H9 (cell line): Measurements from ENCODE around the gene YIPF3. TPM values are rescaled to one million over a fixed set of nuclear protein-coding genes. Genes with fewer than 3 reads are reported as not detected.
"Not testable (repeated sequence)": the region's sequence is repeated elsewhere in the genome, so short reads cannot be mapped to it uniquely, and the experiment has no call there.

Source experiments
- DNase-seq: peaks from one replicate; pipeline ENCODE4 v3.0.0-alpha.2; 2017
- H2AFZ ChIP-seq: one replicate; pipeline ENCODE4 v1.6.1; 2013; ENCODE audit warnings: mild to moderate bottlenecking, low read length, control low read depth, moderate library complexity
- H2AK5ac ChIP-seq: 2 replicates; pipeline ENCODE4 v1.6.1; 2013; ENCODE audit warnings: low read length, control low read depth, mixed read lengths; ENCODE audit not compliant: insufficient read length
- H2BK120ac ChIP-seq: one replicate; pipeline ENCODE4 v1.6.1; 2013; ENCODE audit warnings: low read depth, mild to moderate bottlenecking, low read length, control low read depth, inconsistent platforms; ENCODE audit not compliant: poor library complexity, severe bottlenecking
- H2BK12ac ChIP-seq: 2 replicates; pipeline ENCODE4 v1.6.1; 2013; ENCODE audit warnings: low read length, control low read depth, mixed read lengths, low read depth; ENCODE audit not compliant: insufficient read length
- H2BK15ac ChIP-seq: 2 replicates; pipeline ENCODE4 v1.6.1; 2013; ENCODE audit warnings: low read depth, low read length, control low read depth
- H2BK20ac ChIP-seq: one replicate; pipeline ENCODE4 v1.6.1; 2013; ENCODE audit warnings: low read depth, mild to moderate bottlenecking, low read length, control low read depth, inconsistent platforms; ENCODE audit not compliant: poor library complexity, severe bottlenecking
- H2BK5ac ChIP-seq: 2 replicates; pipeline ENCODE4 v1.6.1; 2013; ENCODE audit warnings: low read length, control low read depth, mixed read lengths; ENCODE audit not compliant: insufficient read length
- H3K14ac ChIP-seq: 2 replicates; pipeline ENCODE4 v1.6.1; 2013; ENCODE audit warnings: low read length, control low read depth; ENCODE audit not compliant: insufficient read depth
- H3K18ac ChIP-seq: 2 replicates; pipeline ENCODE4 v1.6.1; 2013; ENCODE audit warnings: low read depth, mild to moderate bottlenecking, mixed read lengths, low read length, control low read depth; ENCODE audit not compliant: insufficient read length
- H3K23ac ChIP-seq: 2 replicates; pipeline ENCODE4 v1.6.1; 2013; ENCODE audit warnings: low read length, control low read depth, mixed read lengths, low read depth; ENCODE audit not compliant: insufficient read length
- H3K23me2 ChIP-seq: 2 replicates; pipeline ENCODE4 v1.6.1; 2013; ENCODE audit warnings: low read depth, mild to moderate bottlenecking, mixed read lengths, low read length, control low read depth; ENCODE audit not compliant: insufficient read length, poor library complexity, severe bottlenecking
- H3K27ac ChIP-seq: 2 replicates; pipeline ENCODE4 v1.5.1; 2013; ENCODE audit warnings: low read length, control low read depth, mixed read lengths, low read depth; ENCODE audit not compliant: insufficient read length
- H3K27me3 ChIP-seq: 2 replicates; pipeline ENCODE4 v1.6.1; 2013; ENCODE audit warnings: low read length, control low read depth, inconsistent platforms; ENCODE audit not compliant: insufficient read depth
- H3K4ac ChIP-seq: 2 replicates; pipeline ENCODE4 v1.6.1; 2013; ENCODE audit warnings: low read depth, mild to moderate bottlenecking, control low read depth, inconsistent platforms, low read length, moderate library complexity
- H3K4me1 ChIP-seq: 2 replicates; pipeline ENCODE4 v1.6.1; 2013; ENCODE audit warnings: low read length, control low read depth, inconsistent platforms; ENCODE audit not compliant: insufficient read depth
- H3K4me2 ChIP-seq: 2 replicates; pipeline ENCODE4 v1.6.1; 2013; ENCODE audit warnings: low read length, control low read depth, mixed read lengths; ENCODE audit not compliant: insufficient read length, insufficient read depth
- H3K56ac ChIP-seq: 2 replicates; pipeline ENCODE4 v1.6.1; 2013; ENCODE audit warnings: low read depth, mild to moderate bottlenecking, mixed read lengths, low read length, control low read depth; ENCODE audit not compliant: insufficient read length
- H3K79me1 ChIP-seq: 2 replicates; pipeline ENCODE4 v1.6.1; 2013; ENCODE audit warnings: low read depth, mild to moderate bottlenecking, moderate library complexity, low read length, control low read depth, inconsistent platforms; ENCODE audit not compliant: insufficient read depth, poor library complexity, severe bottlenecking
- H3K79me2 ChIP-seq: 2 replicates; pipeline ENCODE4 v1.6.1; 2013; ENCODE audit warnings: low read length, control low read depth, inconsistent platforms; ENCODE audit not compliant: insufficient read depth
- H3K9ac ChIP-seq: 2 replicates; pipeline ENCODE4 v1.6.1; 2013; ENCODE audit warnings: low read length, control low read depth, mixed read lengths; ENCODE audit not compliant: insufficient read length; ENCODE audit errors: extremely low read depth
- H3K9me3 ChIP-seq: one replicate; pipeline ENCODE4 v1.6.1; 2013; ENCODE audit warnings: low read depth, low read length, inconsistent platforms; ENCODE audit not compliant: control insufficient read depth
- H3T11ph ChIP-seq: one replicate; pipeline ENCODE4 v1.6.1; 2013; ENCODE audit warnings: mild to moderate bottlenecking, low read length, control low read depth, inconsistent platforms
- H4K20me1 ChIP-seq: one replicate; pipeline ENCODE4 v1.6.1; 2013; ENCODE audit not compliant: control insufficient read depth, insufficient read length, insufficient read depth
- H4K5ac ChIP-seq: 2 replicates; pipeline ENCODE4 v1.6.1; 2013; ENCODE audit warnings: low read depth, mild to moderate bottlenecking, mixed read lengths, low read length, control low read depth; ENCODE audit not compliant: insufficient read length
- H4K8ac ChIP-seq: replicated peaks from 2 replicates; pipeline ENCODE4 v1.6.1; 2013; ENCODE audit warnings: low read length, control low read depth, mixed read lengths, low read depth; ENCODE audit not compliant: insufficient read length
- H4K91ac ChIP-seq: 2 replicates; pipeline ENCODE4 v1.6.1; 2013; ENCODE audit warnings: low read depth, mild to moderate bottlenecking, moderate library complexity, mixed read lengths, low read length, control low read depth; ENCODE audit not compliant: insufficient read length
- H3K27ac Mint-ChIP-seq, 3 experiments: 2 replicates in 2 of 3; 3 replicates in 1 of 3; pipeline ENCODE4 v1.8.0; 2020 to 2021; ENCODE audit warnings: mixed read lengths in 3 of 3, mild to moderate bottlenecking in 1 of 3, moderate library complexity in 1 of 3
- H3K27me3 Mint-ChIP-seq: 2 replicates; pipeline ENCODE4 v1.8.0; 2021; ENCODE audit warnings: low read depth, mild to moderate bottlenecking, moderate library complexity, mixed read lengths
- H3K36me3 Mint-ChIP-seq, 3 experiments: 2 replicates in 2 of 3; 3 replicates in 1 of 3; pipeline ENCODE4 v1.8.0; 2020 to 2021; ENCODE audit warnings: low read depth in 3 of 3, mixed read lengths in 3 of 3; ENCODE audit not compliant: insufficient read depth in 1 of 3
- H3K4me1 Mint-ChIP-seq, 2 experiments: 2 replicates each; pipeline ENCODE4 v1.8.0; 2020; ENCODE audit warnings: mixed read lengths in 2 of 2
- H3K4me3 Mint-ChIP-seq, 2 experiments: 2 replicates in 1 of 2; 3 replicates in 1 of 2; pipeline ENCODE4 v1.8.0; 2020 to 2021; ENCODE audit warnings: mild to moderate bottlenecking in 2 of 2, mixed read lengths in 2 of 2, moderate library complexity in 1 of 2
- H3K9me3 Mint-ChIP-seq, 2 experiments: 2 replicates in 1 of 2; 3 replicates in 1 of 2; pipeline ENCODE4 v1.8.0; 2020; ENCODE audit warnings: mild to moderate bottlenecking in 2 of 2, mixed read lengths in 2 of 2, moderate library complexity in 1 of 2
- WGBS: extraction: QIAGEN DNeasy Blood & Tissue Kit; methylation state at CpG from one replicate; pipeline ENCODE4 v1.1.7; 2013; ENCODE audit warnings: missing lambda C conversion rate, low lambda C conversion rate, mixed read lengths; ENCODE audit not compliant: insufficient read length; ENCODE audit errors: extremely low coverage; 5-methylcytosine and 5-hydroxymethylcytosine counted together
- total RNA-seq: library from RNA; stranded (reverse); gene quantifications from 2 replicates; pipeline ENCODE4 v1.2.1, GENCODE V29; 2021
- TF ChIP-seq, protein P1 (sequence below): fragments of 200-600 bp; sonication (generic); conservative IDR thresholded peaks from 3 replicates; pipeline ENCODE4 v1.8.0; 2021; ENCODE audit warnings: antibody characterized with exemption, mild to moderate bottlenecking

YIPF3 gene
- total RNA-seq, 1 experiment from 2014 or later: 84.5 TPM

DNA sequence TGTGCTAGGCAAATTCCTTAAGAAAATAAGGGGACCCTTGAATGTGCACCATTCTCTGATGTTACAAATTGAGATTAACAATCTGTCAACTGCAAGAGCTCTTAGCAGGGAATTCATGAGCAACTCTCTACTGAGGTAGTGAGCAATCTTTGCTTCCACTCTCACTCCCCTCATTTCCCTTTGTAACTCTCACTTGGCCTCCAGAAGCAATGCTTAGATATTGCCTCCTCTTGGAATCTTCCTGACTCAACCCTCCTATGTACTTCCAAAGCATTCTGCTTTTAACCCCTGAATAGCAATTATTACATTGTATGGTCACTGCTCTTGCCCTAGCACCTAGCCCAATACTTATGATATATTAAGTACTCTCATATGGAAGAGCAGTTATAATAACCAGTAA, 42.6 kb upstream of the YIPF3 start:
- Histone ChIP-seq H3K23ac (no peak overlapping the region), H3K9me3 (no peaks in the 10 kb centered on the region), H3K79me2 (no peaks in the 10 kb centered on the region), H3K23me2 (no peaks in the 10 kb centered on the region), H3K27me3 (no peaks in the 10 kb centered on the region), H4K20me1 (no peaks in the 10 kb centered on the region), H4K5ac (no peak overlapping the region), H3K9ac (no peak overlapping the region), H2BK15ac (no peak overlapping the region), H3K56ac (no peak overlapping the region), H3K79me1 (no peaks in the 10 kb centered on the region), H2BK12ac (no peak overlapping the region), H3K4me2 (no peak overlapping the region), H3K14ac (no peak overlapping the region), H3K4me1 (no peaks in the 10 kb centered on the region), H2BK5ac (no peak overlapping the region), H2BK20ac (no peak overlapping the region), H3K18ac (no peak overlapping the region), H4K8ac (no peak overlapping the region), H4K91ac (no peak overlapping the region), H2AFZ (no peak overlapping the region), H2AK5ac (no peak overlapping the region), H3K27ac (no peak overlapping the region), H2BK120ac (no peak overlapping the region), H3T11ph (no peak overlapping the region), H3K4ac (no peak overlapping the region)
- peaks cover 43 to 93% (median 79%) of the 10 kb centered on the region in 3 experiments for H3K36me3 Mint-ChIP-seq
- no peaks in the 10 kb centered on the region for H3K9me3 Mint-ChIP-seq
- TF ChIP-seq, protein P1, sequence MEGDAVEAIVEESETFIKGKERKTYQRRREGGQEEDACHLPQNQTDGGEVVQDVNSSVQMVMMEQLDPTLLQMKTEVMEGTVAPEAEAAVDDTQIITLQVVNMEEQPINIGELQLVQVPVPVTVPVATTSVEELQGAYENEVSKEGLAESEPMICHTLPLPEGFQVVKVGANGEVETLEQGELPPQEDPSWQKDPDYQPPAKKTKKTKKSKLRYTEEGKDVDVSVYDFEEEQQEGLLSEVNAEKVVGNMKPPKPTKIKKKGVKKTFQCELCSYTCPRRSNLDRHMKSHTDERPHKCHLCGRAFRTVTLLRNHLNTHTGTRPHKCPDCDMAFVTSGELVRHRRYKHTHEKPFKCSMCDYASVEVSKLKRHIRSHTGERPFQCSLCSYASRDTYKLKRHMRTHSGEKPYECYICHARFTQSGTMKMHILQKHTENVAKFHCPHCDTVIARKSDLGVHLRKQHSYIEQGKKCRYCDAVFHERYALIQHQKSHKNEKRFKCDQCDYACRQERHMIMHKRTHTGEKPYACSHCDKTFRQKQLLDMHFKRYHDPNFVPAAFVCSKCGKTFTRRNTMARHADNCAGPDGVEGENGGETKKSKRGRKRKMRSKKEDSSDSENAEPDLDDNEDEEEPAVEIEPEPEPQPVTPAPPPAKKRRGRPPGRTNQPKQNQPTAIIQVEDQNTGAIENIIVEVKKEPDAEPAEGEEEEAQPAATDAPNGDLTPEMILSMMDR: no peak
- no peak for DNase-seq
- H3K27me3 Mint-ChIP-seq: no peaks in the 10 kb centered on the region
- no peak overlapping the region for H3K4me3 Mint-ChIP-seq
- no peaks in the 10 kb centered on the region for H3K4me1 Mint-ChIP-seq
- no peak overlapping the region for H3K27ac Mint-ChIP-seq

DNA sequence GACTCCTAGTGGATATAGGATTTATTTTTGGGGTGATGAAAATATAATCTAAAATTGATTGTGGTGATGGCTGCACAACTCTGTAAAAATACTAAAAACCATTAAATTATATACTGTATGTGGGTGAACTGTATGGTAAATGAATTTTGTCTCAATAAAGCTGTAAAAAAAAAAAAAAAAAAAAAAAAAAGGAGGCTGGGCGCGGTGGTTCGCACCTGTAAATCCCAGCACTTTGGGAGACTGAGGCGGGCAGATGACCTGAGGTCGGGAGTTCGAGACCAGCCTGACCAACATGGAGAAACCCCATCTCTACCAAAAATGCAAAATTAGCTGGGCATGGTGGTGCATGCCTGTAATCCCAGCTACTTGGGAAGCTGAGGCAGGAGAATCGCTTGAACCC, 40.9 kb upstream of the YIPF3 start:
- not testable (repeated sequence) for H2BK12ac ChIP-seq, H3K9ac ChIP-seq, H3K9me3 Mint-ChIP-seq, H3K14ac ChIP-seq, H3K9me3 ChIP-seq, H3K27ac Mint-ChIP-seq, H4K8ac ChIP-seq, H2BK20ac ChIP-seq, H3K27me3 Mint-ChIP-seq, H3K56ac ChIP-seq, H3K23me2 ChIP-seq, H4K20me1 ChIP-seq, H4K91ac ChIP-seq, H3K4ac ChIP-seq, DNase-seq, H2AFZ ChIP-seq, H2BK5ac ChIP-seq, H2BK15ac ChIP-seq, H3K27me3 ChIP-seq, H3K79me2 ChIP-seq, H3K4me3 Mint-ChIP-seq, H2BK120ac ChIP-seq, H3K27ac ChIP-seq, H3T11ph ChIP-seq, H2AK5ac ChIP-seq, H3K4me1 Mint-ChIP-seq, H3K4me2 ChIP-seq, H4K5ac ChIP-seq, H3K23ac ChIP-seq, H3K4me1 ChIP-seq, H3K18ac ChIP-seq, H3K79me1 ChIP-seq
- H3K36me3 Mint-ChIP-seq: peaks cover 48 to 95% (median 83%) of the 10 kb centered on the region in 3 experiments
- no CpG with 5 or more reads among the region's 7 CpGs for WGBS
